GM13976 (cell line): ENCODE results near the gene PCDH12.

ENCODE experiments used
- DNase-seq: peaks from one replicate; pipeline ENCODE4 v3.0.0; 2012; ENCODE audit warnings: low spot score
- in situ Hi-C: fragments of 300-500 bp; cut with MboI; formaldehyde crosslinking; loops from one replicate; pipeline ENCODE4 v1.12.0; 2022; ENCODE audit warnings: low sequenced_read_pairs, mixed read lengths, inconsistent platforms; ENCODE audit not compliant: unreplicated experiment
- TF ChIP-seq, protein P1 (sequence below): IDR thresholded peaks from 2 replicates; pipeline ENCODE4 v1.5.1; 2012; ENCODE audit warnings: borderline replicate concordance, mild to moderate bottlenecking; ENCODE audit not compliant: insufficient read depth; ENCODE audit errors: extremely low read depth, missing control alignments, control extremely low read depth

PCDH12 gene

GRCh38 chr5:141908796-141909195 is 49.2 kb downstream of the PCDH12 start:
- TF ChIP-seq, protein P1, sequence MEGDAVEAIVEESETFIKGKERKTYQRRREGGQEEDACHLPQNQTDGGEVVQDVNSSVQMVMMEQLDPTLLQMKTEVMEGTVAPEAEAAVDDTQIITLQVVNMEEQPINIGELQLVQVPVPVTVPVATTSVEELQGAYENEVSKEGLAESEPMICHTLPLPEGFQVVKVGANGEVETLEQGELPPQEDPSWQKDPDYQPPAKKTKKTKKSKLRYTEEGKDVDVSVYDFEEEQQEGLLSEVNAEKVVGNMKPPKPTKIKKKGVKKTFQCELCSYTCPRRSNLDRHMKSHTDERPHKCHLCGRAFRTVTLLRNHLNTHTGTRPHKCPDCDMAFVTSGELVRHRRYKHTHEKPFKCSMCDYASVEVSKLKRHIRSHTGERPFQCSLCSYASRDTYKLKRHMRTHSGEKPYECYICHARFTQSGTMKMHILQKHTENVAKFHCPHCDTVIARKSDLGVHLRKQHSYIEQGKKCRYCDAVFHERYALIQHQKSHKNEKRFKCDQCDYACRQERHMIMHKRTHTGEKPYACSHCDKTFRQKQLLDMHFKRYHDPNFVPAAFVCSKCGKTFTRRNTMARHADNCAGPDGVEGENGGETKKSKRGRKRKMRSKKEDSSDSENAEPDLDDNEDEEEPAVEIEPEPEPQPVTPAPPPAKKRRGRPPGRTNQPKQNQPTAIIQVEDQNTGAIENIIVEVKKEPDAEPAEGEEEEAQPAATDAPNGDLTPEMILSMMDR, result no peak
- in situ Hi-C loops, result no loop called here
- no peak for DNase-seq

DNA sequence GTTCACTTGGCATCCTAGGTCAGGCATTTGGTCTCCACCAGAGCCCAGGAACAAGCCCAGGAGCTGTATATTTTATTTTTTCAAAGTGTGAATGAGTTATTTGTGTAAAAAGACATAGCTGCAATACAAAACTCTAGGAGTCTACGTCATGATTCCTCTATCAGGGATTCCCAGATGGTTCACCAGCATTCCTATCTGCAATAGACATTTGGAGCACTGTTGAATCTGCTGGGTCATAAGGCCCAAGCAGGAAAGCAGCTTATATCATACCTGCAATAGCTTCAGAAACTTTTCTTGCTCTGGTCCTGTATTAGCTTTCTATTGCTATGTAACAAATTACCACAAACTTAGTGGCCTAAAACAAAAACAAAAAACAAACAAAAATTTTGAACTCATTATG is 51.0 kb downstream of the PCDH12 start:
- in situ Hi-C loops, result no loop called here
- TF ChIP-seq, protein P1, result no peak
- DNase-seq, result no peak

GRCh38 chr5:141906517-141906916 is 51.5 kb downstream of the PCDH12 start:
- DNase-seq, result no peak
- TF ChIP-seq, protein P1, result no peak
- in situ Hi-C loops, result no loop called here

DNA sequence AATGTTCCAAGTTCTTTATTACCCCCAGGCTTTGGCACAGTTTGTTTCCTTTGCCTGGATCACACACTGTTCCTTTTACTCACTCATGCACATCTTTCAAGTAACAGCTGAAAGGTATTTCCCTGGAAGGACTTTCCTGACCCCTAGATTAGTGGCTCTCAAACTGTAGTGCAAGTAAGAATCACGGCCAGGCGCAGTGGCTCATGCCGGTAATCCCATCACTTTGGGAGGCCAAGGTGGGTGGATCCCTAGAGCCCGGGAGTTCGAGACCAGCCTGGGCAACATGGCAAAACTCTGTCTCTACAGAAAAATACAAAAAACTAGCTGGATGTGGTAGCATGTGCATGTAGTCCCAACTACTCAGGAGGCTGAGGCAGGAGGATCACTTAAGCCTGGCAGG is 53.5 kb downstream of the PCDH12 start:
- in situ Hi-C loops, result no loop called here
- no peak for DNase-seq
- TF ChIP-seq, protein P1, result no peak

DNA sequence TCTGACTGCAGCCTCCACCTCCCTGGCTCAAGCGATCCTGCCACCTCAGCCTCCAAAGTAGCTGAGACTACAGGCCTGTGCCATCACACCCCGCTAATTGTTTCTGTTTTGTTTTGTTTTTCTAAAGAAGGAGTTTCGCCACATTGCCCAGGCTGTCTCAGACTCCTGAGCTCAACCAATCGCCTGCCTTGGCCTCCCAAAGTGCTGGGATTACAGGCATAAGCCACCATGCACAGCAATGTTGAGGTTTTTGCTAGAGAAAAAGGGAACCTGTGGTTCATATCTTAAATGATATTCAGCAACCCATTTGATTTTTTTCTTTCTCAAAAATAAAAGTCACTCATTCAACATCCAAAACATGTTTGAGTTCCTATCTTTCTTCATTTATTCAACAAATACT is 54.7 kb downstream of the PCDH12 start:
- in situ Hi-C loops, result no loop called here
- TF ChIP-seq, protein P1, result no peak
- DNase-seq, result no peak

- in situ Hi-C loops, result no loop called here
- TF ChIP-seq, protein P1, result no peak
- no peak for DNase-seq
Measured at GRCh38 chr5:141902015-141902814, 55.8 kb downstream of the PCDH12 start.

DNA sequence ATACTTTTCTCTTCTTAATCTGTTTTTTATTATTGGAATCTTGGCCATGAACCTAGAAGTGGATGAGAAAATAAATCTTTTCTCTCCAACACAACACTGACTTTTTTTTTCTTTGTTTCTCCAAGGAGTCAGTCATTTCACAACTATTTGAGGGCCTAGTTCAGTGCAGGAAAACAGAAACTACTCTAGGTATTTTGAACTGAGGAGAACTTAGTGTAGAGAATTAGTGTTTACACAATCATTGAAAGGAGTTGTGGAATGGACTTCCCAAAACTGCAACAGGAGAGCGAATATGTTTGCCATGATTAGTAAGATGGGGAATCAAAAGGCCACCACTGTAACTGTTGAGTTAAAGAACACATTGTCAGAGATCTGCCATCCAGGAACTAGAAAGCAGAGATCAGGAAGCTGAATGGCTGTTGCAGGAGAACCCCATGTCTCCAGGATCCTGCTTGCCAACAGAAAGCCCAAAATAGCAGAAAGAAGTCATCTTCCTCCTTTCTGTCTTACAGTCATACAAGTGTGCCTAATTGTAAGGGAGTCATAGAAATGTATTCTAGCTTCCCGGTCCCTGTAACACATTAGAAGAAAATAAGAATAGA is 59.5 kb downstream of the PCDH12 start:
- DNase-seq, result no peak
- TF ChIP-seq, protein P1, result no peak
- in situ Hi-C loops, result no loop called here
